NCI-H2107 treated with DMSO at 0.1 percent for 48 hours (cell line): Measurements from ENCODE around the gene KCNC1.

Experiments
- DNase-seq: peaks from one replicate; lab custom pipeline; 2025; ENCODE audit not compliant: unreplicated experiment; lab: John Stamatoyannopoulos, UW

The KCNC1 gene

DNA sequence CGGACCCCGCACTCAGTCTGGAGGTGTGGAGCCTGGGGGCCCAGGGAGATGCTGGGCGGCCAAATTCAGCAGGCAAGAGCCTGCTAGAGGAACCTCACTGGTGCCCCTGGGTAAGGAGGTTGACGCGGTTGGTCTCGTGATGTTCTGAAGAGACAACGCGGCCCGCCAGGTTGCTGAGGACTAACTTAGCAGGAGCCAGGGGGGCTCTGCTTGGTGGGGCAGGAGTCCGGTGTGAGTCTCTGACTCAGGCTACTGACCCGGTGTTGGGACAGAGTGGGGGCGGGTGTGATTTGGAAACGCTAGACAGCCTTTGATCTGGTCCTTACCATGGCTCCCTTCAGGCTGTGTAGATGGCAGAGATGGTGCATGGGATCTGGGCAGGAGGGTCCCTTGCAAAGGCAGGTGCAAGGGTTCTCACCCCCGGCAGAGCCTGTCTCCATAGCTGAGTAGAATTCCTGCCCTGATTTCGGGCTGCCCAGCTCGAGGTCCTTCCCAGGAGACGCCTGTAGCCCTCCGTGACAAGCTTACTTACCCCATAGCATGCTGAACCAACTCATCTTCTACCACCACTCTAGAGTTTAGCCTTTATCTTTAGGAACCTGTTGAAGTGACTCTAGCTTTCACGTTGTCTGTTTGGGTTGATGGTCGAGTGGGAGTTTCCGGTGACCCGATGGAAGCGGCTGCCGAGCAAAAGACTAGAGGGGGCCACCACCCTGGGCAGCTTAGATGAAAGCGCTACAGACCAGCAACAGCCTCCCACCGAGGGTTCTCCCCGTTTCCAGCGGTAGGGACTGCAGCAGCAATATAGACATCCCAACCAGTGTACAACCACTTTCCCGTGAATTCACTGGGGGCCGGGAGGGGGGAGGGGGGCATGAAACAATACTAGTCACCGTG lies 38.4 kb downstream of the KCNC1 start:
- DNase-seq: no peak

DNA sequence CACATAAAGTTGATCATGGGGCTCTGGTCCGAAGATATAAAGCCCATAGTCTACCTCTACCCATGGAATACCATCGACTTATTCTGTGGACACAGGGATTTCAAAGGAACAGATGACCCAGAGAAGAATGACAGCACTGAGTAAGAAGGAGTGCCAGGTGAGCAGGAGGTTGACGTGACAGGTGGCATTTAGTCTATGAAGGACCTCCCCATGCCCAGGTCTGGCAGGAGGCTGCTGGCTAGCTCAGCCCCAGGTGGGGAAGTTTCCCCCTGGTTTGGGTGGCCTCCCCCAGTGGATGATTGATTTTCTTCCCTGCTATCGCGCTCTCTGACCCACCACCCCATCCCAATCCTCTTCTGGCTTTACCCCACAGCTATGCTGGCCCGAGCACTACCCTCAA lies 39.1 kb downstream of the KCNC1 start:
- no peak for DNase-seq

DNA sequence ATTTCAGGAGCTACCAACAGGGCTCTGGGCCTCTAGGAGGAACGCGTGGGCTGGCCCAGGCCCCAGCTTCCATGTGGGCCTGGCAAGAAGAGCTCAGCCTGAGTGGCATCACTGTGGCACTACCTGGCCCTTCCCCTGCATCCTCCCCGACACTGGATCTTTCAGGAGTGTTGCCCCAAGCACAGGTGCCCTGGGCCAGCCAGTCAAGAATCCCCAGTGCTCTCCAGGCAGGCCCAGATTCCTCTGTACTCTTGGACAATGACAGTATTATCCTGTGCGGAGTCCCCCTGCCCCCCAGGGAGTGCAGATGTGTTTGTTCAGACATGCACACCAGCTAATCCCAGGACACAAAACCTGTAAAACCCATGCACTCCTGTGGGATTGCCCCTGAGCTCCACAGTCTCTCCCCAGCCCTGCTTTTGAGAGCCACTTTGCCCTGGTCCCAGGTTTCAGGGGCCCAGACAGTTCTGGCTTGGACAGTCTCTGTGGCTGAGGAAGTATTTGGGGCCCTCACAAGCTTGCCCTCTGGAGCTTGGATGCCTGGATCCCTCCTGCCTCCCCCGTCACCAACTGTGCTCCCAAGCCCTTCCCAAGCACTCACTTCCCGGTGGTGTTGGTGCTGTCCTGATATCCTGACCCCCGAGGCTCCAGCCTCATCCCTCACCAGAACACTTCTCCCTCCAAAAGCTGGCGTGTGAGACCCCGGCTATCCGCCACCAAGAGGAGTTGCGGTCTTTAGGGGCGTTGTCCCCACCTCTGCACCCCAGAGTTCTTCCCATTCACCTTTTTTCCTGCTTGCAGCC lies 39.9 kb downstream of the KCNC1 start:
- no peak for DNase-seq

DNA sequence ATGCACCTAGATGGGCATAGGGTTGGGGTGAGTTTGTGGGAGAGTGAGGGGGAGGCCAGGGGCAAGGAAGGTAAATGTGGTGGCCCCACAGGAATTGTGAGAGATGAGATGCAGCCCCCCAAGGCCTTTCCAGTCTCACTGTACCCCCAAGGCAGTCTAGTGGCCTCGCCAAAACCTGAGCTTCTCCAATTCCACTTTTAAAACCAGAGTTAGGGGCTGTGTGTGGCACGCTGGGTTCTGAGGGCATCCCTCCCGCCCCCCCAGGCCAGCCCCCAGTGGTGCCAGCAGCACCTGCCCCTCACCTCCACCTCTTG lies 40.4 kb downstream of the KCNC1 start:
- no peak for DNase-seq

DNA sequence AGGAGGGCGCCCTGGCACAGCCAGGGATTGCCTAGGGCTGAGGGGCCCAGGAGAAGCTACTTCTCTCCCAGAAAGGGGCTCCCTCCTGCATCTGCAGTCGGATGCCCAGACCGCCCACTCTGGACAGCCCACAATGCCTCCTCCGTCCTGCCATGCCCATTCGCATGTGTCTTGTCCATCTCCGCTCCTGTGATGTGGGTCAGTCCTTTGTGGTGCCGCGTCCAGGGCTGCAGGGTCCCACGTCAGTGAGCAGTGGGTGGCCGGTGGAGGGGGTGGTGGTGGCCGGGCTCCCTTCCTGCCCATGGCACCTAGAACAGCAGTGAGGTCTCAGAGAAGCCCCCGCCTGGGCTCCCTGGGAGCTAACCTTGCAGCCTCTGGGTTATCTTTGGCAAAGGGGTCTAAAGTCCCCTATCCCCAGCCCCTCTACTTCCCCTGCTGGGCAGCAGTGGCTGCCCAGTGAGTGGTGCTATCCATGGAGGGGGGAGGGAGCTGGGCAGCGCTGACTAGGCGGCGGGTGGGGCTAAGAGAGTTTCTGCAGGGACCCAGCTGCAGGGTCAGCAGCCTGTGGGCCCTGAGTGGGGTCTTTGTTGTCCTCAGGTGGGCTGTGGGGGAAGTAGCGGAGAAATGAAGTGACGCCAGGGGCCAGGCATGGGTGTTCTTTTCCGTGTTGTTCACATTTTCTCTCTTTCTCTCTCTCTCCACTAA lies 41.1 kb downstream of the KCNC1 start:
- no peak for DNase-seq

DNA sequence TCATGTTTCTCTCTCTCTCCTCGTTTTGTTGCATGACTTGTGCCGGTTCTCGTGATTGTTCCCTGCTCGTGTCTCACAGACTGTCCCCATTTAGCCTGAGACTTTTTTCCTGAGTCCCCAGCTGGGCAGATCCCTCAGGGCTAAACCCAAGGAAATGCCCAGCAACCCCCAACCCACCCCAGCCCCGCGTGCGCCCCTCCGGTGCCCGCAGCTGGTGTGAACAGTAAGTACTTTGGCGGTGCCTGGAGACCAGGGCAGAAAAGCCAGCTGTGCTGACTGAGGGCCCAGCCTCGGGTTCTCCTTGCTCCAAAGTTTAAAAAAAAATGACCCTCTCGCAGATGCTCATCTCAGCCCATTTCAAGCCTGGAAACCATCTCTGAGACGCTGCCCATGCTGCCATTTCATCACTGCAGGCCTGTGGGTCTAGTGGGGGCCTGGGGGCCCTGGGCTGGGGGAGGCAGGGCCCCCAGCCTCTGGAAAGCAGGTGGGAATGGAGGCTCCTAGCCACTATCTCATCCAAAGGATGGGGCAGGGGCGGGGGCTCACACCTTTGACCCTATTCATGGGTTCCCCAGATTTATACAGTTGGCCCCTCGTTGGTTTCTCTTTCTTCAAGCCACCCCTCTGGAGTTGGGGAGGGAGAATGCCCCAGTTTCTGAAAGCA lies 41.8 kb downstream of the KCNC1 start:
- DNase-seq: no peak

DNA sequence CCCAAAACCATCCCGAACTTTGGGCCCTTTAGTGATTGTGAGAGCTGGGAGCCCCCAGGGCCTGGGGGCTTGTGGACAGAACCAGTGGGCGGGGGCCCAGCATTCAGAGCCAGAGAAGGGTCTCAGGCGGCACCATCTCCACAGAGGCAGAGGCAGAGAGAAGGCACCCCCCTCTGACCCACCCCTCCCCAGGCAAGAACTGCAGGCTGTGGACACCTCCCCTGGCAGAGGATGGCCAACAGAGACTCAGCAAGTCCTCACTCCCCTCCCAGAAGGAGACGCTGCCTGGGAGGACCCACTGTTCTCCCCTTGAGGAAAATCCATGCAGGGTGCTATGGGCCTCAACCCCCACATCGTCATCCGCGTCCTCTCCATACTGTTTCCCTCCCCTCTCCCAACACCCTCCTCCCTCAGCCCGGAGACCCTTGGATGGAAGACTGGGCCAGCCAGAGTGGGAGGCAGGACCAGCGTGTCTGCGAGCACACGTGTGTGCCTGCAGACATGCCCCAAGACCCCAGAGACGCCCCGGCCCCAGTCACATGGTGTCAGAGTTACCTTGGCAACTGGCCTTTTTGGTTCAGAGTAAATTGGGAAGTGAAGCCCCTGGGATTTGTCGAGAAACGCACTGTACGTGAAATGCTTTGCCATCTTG lies 42.6 kb downstream of the KCNC1 start:
- DNase-seq: no peak

DNA sequence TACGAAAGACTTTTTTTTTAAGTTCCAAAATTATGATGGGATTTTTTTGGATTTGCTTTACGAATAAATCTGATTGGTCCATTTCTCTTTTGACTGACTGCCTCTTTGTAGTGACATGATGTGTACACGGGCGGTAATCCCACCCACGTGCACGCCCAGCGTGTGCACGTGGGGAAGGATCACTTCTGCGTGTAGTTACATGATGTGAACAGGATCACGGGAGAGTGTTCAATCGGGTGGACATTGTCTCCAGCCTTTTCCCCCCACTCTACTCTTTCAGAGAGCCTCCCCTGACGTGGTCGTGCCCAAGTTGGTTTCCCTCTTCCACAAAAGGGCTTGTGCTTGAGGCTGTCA lies 43.1 kb downstream of the KCNC1 start:
- DNase-seq: no peak

DNA sequence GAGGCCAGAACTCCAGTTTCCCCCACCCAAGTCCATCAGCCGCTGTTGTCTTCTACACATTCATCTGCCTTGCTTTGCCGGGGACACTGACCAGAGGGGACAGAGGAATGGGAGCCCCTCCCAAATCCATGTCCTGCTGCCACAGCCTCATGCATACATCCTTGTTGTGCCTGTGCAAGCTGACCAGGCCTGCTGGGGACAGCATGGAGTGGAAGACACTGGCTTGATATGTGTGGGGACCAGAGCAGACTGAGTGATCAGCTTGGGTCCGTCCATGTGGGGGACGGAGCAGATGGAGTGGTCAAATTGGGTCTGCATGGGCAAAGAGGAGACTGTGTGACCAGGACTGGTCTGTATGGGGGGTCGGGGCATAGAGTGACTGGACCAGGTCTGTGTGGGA lies 43.8 kb downstream of the KCNC1 start:
- no peak for DNase-seq

DNA sequence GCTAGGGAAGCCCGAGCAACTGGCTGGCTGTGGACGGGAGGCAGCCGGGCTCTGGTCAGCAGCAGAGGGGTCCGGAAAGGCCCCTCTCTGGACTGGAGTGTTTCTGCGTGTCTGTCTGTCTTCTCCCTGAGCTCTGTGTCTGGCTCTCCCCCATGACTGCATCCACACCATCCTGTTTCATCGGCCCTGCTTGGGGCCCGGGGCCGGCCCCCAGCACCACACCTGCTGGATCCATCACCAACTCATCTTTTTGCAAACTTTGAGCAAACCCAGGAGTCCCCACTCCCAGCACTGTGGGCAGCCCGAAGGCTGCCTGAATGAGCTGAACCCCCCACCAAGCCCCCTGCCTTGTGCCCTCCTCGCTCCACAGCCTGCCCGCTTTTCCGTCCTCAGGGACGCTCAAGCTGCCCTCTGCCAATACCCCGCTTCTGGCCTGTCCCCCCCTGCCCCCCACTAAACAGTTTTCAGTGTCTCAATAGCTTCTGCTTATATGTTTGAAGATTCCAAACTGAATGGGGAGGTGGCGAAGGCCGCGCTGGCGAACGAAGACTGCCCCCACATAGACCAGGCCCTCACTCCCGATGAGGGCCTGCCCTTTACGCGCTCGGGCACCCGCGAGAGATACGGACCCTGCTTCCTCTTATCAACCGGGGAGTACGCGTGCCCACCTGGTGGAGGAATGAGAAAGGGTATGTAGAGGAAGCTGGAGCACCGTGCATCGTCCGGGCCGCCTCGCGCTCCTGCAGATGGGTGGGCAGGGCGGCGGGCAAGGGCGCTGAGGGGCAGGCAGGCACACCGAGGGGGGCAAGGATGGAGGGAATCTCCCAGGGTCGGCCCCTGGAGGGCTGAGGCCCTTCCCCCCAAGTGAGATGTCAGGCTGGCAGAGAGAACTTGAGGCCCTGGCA lies 44.6 kb downstream of the KCNC1 start:
- DNase-seq: no peak

DNA sequence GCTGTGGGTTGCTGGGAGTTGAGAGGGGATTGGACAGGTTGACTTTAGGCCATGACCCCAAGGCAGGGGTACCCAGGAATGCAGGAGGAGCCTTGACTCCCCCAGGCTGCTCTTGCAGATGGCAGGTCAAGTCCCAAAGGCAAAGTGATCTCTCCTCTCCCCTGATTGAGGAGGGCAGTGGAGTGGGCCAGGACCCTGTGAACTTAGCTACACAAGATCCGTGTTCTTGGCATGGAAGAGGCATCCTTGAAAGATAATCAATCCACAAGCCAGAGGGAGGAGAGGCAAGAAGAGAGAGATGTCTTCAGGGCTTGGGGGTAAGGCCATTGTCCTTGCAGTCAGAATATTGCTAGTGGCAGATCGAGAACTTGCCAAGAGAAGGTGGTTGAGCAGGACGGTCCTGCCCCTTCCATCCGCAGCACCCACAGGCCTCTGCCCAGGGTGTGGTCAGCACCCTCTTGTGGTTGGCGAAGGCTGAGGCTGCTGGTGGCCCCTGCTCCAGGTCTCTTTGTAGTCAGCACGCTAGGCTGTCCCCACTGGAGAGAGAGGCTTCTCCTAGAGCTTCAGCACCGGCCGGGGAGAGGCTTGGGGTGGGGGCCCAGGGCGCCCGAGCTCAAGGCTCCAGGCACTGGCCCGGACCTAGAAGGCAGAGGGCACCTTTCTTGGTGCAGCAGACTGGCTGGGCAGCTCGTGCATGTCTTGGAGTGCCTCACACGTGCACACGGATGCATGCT lies 45.4 kb downstream of the KCNC1 start:
- no peak for DNase-seq

DNA sequence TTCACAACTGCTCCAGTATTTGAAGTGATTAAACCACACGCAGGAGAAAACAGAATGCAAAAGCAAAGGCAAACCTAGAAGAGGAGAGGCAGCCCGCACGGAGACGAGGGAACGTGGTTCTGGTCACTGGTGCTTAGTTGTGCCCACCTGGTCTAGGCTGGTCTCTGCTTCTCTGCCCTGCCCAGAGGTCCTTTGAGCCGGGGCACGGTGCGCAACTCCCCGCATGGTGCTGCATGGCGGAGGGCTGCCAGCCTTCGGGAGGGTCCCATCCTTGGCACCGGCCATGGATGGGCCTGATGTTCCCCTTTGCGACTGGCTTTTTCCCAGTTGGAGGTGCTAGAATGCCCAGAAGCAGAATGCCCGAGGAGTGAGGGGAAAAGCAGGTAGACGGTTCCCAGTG lies 46.1 kb downstream of the KCNC1 start:
- DNase-seq: no peak

DNA sequence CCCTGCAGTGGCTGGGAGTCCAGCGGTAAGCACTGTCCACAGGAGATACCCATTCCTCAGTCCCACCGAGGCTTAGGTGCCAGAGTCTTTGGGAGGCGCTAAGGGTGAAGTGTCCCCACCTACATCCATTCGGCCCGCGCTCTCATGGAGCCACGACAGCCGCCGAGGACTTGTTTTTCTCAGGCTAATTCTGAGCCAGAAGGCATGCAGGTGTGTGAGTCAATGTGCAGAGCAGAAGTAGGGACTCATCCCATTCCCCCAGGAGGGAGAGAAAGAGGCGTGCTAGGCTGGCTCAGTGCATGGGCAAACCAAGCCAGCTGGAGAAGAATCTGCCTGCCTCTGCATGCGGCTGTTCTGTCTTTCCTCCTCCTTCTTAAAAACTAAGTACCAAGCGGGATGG lies 46.6 kb downstream of the KCNC1 start:
- no peak for DNase-seq

DNA sequence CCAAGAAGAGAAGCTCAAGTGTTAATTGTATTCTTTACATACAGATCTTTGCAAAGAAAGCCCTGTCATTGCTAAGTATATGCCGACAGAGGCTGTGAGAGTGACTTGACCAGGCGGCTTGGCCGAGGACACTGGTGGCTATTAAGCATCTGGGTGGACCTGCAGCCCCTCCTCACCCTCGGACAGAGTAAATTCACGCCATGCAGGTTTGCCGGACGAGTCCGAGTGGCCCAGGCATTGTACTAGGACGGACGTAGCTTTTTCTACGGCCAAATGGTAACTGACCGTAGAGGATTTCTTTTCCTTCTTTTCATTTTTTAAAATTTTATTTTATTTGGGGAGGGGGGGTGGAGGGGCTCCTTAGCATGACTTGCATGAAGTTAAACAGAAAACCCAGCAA lies 47.0 kb downstream of the KCNC1 start:
- DNase-seq: no peak

DNA sequence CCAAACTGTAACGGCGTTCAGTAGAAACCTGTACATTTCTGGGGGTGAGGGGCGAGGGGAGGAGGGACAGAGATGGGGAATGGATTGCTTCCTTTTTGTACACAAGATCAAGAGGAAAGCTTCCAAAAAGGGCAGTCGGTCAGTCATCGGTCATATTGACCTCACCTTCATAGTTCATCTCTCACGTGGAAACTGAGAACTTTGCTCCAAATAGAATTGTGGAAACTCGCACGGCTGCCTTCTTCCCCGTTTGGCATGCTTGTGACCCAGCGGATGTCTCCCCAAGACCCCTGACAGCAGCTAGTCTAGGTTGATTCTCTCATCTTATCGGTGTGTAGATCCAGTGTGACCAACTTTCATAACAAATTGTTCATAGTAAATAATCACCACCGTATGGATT lies 47.6 kb downstream of the KCNC1 start:
- no peak for DNase-seq

DNA sequence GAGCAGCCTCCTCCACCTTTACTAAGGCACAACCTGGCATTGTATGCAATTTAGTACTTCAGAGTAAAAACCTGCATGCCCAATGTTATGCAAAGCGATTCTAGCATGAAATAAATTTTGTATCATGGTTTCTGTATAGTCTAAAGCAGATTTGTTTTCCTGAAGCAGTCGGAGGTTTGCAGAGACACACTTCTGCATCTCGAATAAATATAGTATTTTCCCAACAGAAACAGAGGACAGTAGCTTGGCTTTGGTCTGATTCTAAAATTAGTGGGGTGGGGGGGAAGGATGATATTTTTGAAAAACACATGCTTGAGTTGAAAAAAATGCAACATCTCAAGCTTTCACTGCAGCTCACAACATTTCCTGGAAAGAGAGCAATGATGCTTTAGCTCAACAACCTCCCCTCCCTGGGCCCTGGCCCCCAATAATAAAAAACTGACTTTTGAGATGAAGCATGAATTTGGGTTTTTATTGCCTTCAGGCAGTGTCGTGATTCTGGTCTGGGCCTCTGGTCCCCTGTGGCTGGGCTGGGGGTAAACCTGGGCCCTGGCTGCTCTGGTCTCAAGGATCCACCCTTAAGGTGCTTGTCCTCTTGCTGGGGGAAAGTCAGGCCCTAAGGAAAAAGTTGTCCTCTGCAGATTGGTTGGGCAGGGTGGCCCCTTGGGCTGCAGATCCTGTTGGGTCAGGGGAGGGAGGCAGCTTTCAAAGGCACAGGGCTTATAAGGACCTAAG lies 48.2 kb downstream of the KCNC1 start:
- DNase-seq: no peak

DNA sequence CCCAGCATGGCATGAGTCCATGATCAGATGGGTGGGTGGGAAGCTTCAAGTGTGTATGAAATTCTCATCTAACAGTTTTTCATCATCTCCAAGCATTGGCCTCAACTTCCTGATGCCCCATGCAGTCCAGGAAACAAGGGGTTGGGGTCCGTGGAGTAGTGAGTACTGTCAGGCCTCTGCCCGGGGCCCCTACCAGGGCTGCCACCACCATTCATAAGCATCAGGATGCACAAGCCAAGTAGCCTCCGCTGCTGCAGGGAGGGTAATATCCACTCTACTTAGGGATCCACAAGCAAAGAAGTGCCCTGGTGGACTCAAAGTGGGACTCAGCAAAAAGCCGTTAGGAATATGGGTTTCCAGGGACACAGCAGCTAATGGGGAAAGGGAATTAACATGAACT lies 49.3 kb downstream of the KCNC1 start:
- DNase-seq: no peak

DNA sequence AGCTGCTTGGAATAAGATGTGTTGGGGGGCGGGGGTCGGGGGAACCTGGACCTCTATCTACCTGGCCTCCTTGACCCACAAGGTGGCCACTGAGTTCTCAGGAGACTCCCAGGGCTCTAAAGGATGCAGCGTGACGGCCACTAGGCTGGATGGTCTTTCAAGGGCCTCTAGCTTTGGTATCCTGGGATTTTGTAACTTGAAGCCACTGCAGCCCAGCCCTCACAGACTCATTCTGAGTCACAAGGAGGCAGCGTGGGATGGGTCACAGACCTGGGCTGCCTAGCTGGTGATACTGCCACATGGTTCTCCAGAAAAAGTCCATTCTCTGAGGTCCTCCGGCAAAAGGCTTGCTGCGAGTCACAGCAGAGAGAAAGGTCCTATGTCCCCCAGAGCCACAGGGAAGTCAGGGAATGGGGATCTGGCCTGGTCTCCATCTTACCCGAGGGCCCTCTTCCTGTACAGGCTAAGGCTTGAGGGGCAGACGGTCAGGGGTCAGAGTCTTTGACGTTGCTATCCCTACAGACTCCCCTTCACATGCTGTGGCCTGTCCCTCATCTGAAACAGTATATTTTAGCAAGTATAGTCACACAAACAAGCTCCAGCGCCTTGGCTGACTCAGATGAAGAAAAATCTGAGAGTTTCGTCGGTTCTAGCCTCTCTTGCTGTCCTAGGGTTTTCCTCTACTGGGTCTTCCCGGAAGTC lies 52.4 kb downstream of the KCNC1 start:
- no peak for DNase-seq
